Trophoblast cell (in vitro differentiated cells and primary cell): ENCODE results near the gene EIF5A.
A peak's percentile ranks its signal among the peaks of the same experiment; 100 is the strongest.

Source experiments
- DNase-seq, 2 donors: peaks; one replicate each; pipeline ENCODE4 v3.0.0-alpha.2; 2016
- H2AFZ ChIP-seq: 2 replicates; pipeline ENCODE4 v1.6.1; 2013; ENCODE audit warnings: low read length, moderate library complexity, mild to moderate bottlenecking; ENCODE audit not compliant: insufficient read depth, poor library complexity
- H2AK5ac ChIP-seq: 2 replicates; pipeline ENCODE4 v1.6.1; 2013; ENCODE audit warnings: mild to moderate bottlenecking, low read length
- H2BK120ac ChIP-seq: 2 replicates; pipeline ENCODE4 v1.6.1; 2013; ENCODE audit warnings: low read length, mild to moderate bottlenecking, moderate library complexity; ENCODE audit not compliant: insufficient read depth, poor library complexity
- H2BK12ac ChIP-seq: 2 replicates; pipeline ENCODE4 v1.6.1; 2013; ENCODE audit warnings: mild to moderate bottlenecking, low read length, moderate library complexity
- H2BK5ac ChIP-seq: 2 replicates; pipeline ENCODE4 v1.6.1; 2013; ENCODE audit warnings: low read length, low read depth, moderate library complexity, mild to moderate bottlenecking; ENCODE audit not compliant: poor library complexity
- H3K14ac ChIP-seq: 2 replicates; pipeline ENCODE4 v1.6.1; 2013; ENCODE audit warnings: mild to moderate bottlenecking, low read length
- H3K18ac ChIP-seq: 2 replicates; pipeline ENCODE4 v1.6.1; 2013; ENCODE audit warnings: mild to moderate bottlenecking, low read length
- H3K23ac ChIP-seq: 2 replicates; pipeline ENCODE4 v1.6.1; 2013; ENCODE audit warnings: low read length
- H3K27ac ChIP-seq: 2 replicates; pipeline ENCODE4 v1.5.1; 2013; ENCODE audit warnings: low read depth, mild to moderate bottlenecking, inconsistent platforms, low read length, moderate library complexity
- H3K27me3 ChIP-seq: 2 replicates; pipeline ENCODE4 v1.6.1; 2013; ENCODE audit warnings: inconsistent platforms, mild to moderate bottlenecking, low read length, moderate library complexity; ENCODE audit not compliant: insufficient read depth
- H3K36me3 ChIP-seq, 2 experiments: 1 replicate in 1 of 2; 2 replicates in 1 of 2; pipeline ENCODE4 v1.6.1; 2013; ENCODE audit warnings: low read length in 2 of 2, mild to moderate bottlenecking in 2 of 2, moderate library complexity in 1 of 2; ENCODE audit not compliant: insufficient read depth in 2 of 2, control insufficient read depth in 1 of 2
- H3K4ac ChIP-seq: 2 replicates; pipeline ENCODE4 v1.6.1; 2013; ENCODE audit warnings: low read depth, mild to moderate bottlenecking, low read length, moderate library complexity
- H3K4me1 ChIP-seq, 2 experiments: 1 replicate in 1 of 2; 2 replicates in 1 of 2; pipeline ENCODE4 v1.6.1; 2013; ENCODE audit warnings: low read length in 2 of 2, mild to moderate bottlenecking in 2 of 2, moderate library complexity in 1 of 2; ENCODE audit not compliant: insufficient read depth in 2 of 2, control insufficient read depth in 1 of 2
- H3K4me2 ChIP-seq: 2 replicates; pipeline ENCODE4 v1.6.1; 2013; ENCODE audit warnings: inconsistent platforms, mild to moderate bottlenecking, low read length, moderate library complexity
- H3K4me3 ChIP-seq: 2 replicates; pipeline ENCODE4 v1.5.1; 2013; ENCODE audit warnings: mild to moderate bottlenecking, low read depth, low read length, inconsistent platforms
- H3K79me1 ChIP-seq: one replicate; pipeline ENCODE4 v1.6.1; 2013; ENCODE audit warnings: low read length
- H3K79me2 ChIP-seq: 2 replicates; pipeline ENCODE4 v1.6.1; 2013; ENCODE audit warnings: low read length, mild to moderate bottlenecking; ENCODE audit not compliant: control insufficient read depth, insufficient read depth, poor library complexity
- H3K9ac ChIP-seq: 2 replicates; pipeline ENCODE4 v1.6.1; 2013; ENCODE audit warnings: mild to moderate bottlenecking, low read length
- H3K9me3 ChIP-seq: 2 replicates; pipeline ENCODE4 v1.6.1; 2013; ENCODE audit warnings: low read depth, mild to moderate bottlenecking, control low read depth, inconsistent platforms, low read length; ENCODE audit not compliant: insufficient read depth
- H4K12ac ChIP-seq: 2 replicates; pipeline ENCODE4 v1.6.1; 2013; ENCODE audit warnings: low read depth, mild to moderate bottlenecking, low read length, moderate library complexity
- H4K8ac ChIP-seq: 2 replicates; pipeline ENCODE4 v1.6.1; 2013; ENCODE audit warnings: low read depth, mild to moderate bottlenecking, low read length, moderate library complexity
- H4K91ac ChIP-seq: one replicate; pipeline ENCODE4 v1.6.1; 2013; ENCODE audit warnings: low read depth, mild to moderate bottlenecking, low read length, moderate library complexity
- WGBS: extraction: QIAGEN DNeasy Blood & Tissue Kit; methylation state at CpG from one replicate; pipeline ENCODE4 v1.1.7; 2013; ENCODE audit warnings: missing lambda C conversion rate; ENCODE audit not compliant: insufficient read length, insufficient coverage; ENCODE audit errors: extremely low coverage; 5-methylcytosine and 5-hydroxymethylcytosine counted together

The EIF5A gene

GRCh38 chr17:7351665-7352502 lies 44.5 kb downstream of the EIF5A start, which contains the start of gene KCTD11:
Gene KCTD11 (plus strand): TSS chr17:7352162.
- H3K79me1 ChIP-seq = peaks cover 22% of the 10 kb centered on the region
- peak within 1 kb of the TSS; percentile 89 for H2AFZ ChIP-seq
- H3K18ac ChIP-seq = peak within 1 kb of the TSS; percentile 100
- peak; percentile 93 to 95 for DNase-seq
- H3K36me3 ChIP-seq = no peaks in the 10 kb centered on the region
- peak within 1 kb of the TSS; percentile 84 for H3K4me3 ChIP-seq
- peak within 1 kb of the TSS; percentile 93 for H4K12ac ChIP-seq
- H2BK5ac ChIP-seq = peak within 1 kb of the TSS; percentile 99
- H3K4me2 ChIP-seq = peak within 1 kb of the TSS; percentile 76
- H3K79me2 ChIP-seq = peaks cover 13% of the 10 kb centered on the region
- no CpG with 5 or more reads among the region's 91 CpGs for WGBS
- H3K14ac ChIP-seq = peak within 1 kb of the TSS; percentile 100
- H2BK120ac ChIP-seq = peak within 1 kb of the TSS; percentile 99
- H3K9ac ChIP-seq = peak within 1 kb of the TSS; percentile 81
- peak within 1 kb of the TSS; percentile 100 for H4K91ac ChIP-seq
- peak within 1 kb of the TSS; percentile 100 for H3K27ac ChIP-seq
- H3K4ac ChIP-seq = peak within 1 kb of the TSS; percentile 99
- peak within 1 kb of the TSS; percentile 100 for H2AK5ac ChIP-seq
- peak within 1 kb of the TSS; percentile 99 for H4K8ac ChIP-seq
- H3K23ac ChIP-seq = no peak within 1 kb of the TSS
- peaks cover 20 to 24% of the 10 kb centered on the region in 2 experiments for H3K4me1 ChIP-seq
- no peaks in the 10 kb centered on the region for H3K9me3 ChIP-seq
- H3K27me3 ChIP-seq = no peaks in the 10 kb centered on the region
- H2BK12ac ChIP-seq = peak within 1 kb of the TSS; percentile 70

DNA sequence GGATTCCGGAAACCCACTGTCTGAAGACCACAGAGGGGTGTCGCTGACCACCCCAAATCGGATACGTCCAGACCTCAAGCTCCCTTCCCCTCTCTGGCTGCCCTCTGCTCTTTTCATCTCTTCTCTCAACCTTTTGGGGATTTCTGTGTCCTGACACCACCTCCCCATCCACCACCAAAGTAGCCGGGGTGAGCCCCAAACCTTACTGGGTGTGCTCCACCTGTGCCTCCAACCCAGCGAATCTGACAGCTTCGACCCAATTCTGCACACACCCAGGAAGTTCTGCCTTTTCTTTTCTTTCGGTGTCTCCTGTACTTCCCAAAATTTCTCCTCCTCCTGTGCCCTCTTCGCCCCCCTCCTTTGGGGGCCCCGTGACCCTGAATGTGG lies 45.1 kb downstream of the EIF5A start:
- Histone ChIP-seq H2AK5ac (peak overlapping the region; percentile 78), H3K9me3 (no peaks in the 10 kb centered on the region), H3K4ac (peak overlapping the region; percentile 88), H4K91ac (peak overlapping the region; percentile 95), H2BK120ac (peak overlapping the region; percentile 95), H3K36me3 (no peaks in the 10 kb centered on the region), H3K4me2 (peak overlapping the region; percentile 76), H2BK12ac (peak overlapping the region; percentile 62), H4K8ac (peak overlapping the region; percentile 94), H4K12ac (peak overlapping the region; percentile 86), H3K27ac (peak overlapping the region; percentile 100), H2BK5ac (peak overlapping the region; percentile 90), H3K4me1 (peaks cover 20 to 24% of the 10 kb centered on the region in 2 experiments), H3K14ac (peak overlapping the region; percentile 95), H3K79me2 (peaks cover 13% of the 10 kb centered on the region), H2AFZ (peak overlapping the region; percentile 89), H3K9ac (peak overlapping the region; percentile 54), H3K27me3 (no peaks in the 10 kb centered on the region), H3K23ac (no peak overlapping the region), H3K4me3 (peak overlapping the region; percentile 72), H3K18ac (peak overlapping the region; percentile 95), H3K79me1 (peaks cover 22% of the 10 kb centered on the region)
- no CpG with 5 or more reads among the region's 10 CpGs for WGBS
- DNase-seq = no peak

DNA sequence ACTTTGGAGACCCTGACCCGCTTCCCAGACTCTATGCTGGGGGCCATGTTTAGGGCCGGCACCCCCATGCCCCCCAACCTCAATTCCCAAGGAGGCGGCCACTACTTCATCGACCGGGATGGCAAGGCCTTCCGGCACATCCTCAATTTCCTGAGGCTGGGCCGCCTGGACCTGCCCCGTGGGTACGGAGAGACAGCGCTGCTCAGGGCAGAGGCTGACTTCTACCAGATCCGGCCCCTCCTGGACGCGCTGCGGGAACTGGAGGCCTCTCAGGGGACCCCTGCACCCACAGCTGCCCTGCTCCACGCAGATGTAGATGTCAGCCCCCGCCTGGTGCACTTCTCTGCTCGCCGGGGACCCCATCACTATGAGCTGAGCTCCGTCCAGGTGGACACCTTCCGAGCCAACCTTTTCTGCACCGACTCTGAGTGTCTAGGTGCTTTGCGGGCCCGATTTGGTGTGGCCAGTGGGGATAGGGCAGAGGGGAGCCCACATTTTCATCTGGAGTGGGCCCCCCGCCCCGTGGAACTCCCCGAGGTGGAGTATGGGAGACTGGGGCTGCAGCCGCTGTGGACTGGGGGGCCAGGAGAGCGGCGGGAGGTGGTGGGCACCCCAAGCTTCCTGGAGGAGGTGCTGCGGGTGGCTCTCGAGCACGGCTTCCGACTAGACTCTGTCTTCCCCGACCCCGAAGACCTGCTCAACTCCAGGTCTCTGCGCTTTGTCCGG lies 45.6 kb downstream of the EIF5A start:
- Histone ChIP-seq H2AK5ac (no peak overlapping the region), H3K23ac (no peak overlapping the region), H3K79me1 (peaks cover 22% of the 10 kb centered on the region), H3K27ac (no peak overlapping the region), H3K27me3 (no peaks in the 10 kb centered on the region), H3K4me3 (no peak overlapping the region), H3K4ac (peak overlapping the region; percentile 88), H2BK5ac (no peak overlapping the region), H2BK12ac (peak overlapping the region; percentile 62), H2AFZ (no peak overlapping the region), H3K4me2 (peak overlapping the region; percentile 76), H3K14ac (no peak overlapping the region), H3K79me2 (peaks cover 13% of the 10 kb centered on the region), H3K9ac (no peak overlapping the region), H3K9me3 (no peaks in the 10 kb centered on the region), H4K12ac (no peak overlapping the region), H3K18ac (peak overlapping the region; percentile 95), H4K91ac (peak overlapping the region; percentile 95), H4K8ac (peak overlapping the region; percentile 14), H3K36me3 (no peaks in the 10 kb centered on the region), H3K4me1 (peaks cover 20 to 24% of the 10 kb centered on the region in 2 experiments), H2BK120ac (peak overlapping the region; percentile 95)
- WGBS = no CpG with 5 or more reads among the region's 37 CpGs
- DNase-seq = no peak

- H3K27me3 ChIP-seq = no peaks in the 10 kb centered on the region
- no peak overlapping the region for H3K14ac ChIP-seq
- H2BK120ac ChIP-seq = no peak overlapping the region
- no peak overlapping the region for H3K4me2 ChIP-seq
- H3K4me1 ChIP-seq = peaks cover 20 to 24% of the 10 kb centered on the region in 2 experiments
- no peak overlapping the region for H2BK5ac ChIP-seq
- no peak overlapping the region for H3K23ac ChIP-seq
- no peak overlapping the region for H3K27ac ChIP-seq
- H3K79me2 ChIP-seq = peaks cover 13% of the 10 kb centered on the region
- H3K4ac ChIP-seq = no peak overlapping the region
- H2AFZ ChIP-seq = no peak overlapping the region
- no peak overlapping the region for H3K4me3 ChIP-seq
- no peak overlapping the region for H3K18ac ChIP-seq
- H4K91ac ChIP-seq = no peak overlapping the region
- H2BK12ac ChIP-seq = no peak overlapping the region
- H3K79me1 ChIP-seq = peaks cover 22% of the 10 kb centered on the region
- no peak overlapping the region for H3K9ac ChIP-seq
- no peaks in the 10 kb centered on the region for H3K9me3 ChIP-seq
- H2AK5ac ChIP-seq = peak overlapping the region; percentile 15
- no peaks in the 10 kb centered on the region for H3K36me3 ChIP-seq
- H4K12ac ChIP-seq = no peak overlapping the region
- peak; percentile 52 to 63 for DNase-seq
- no CpG with 5 or more reads among the region's 9 CpGs for WGBS
- H4K8ac ChIP-seq = no peak overlapping the region
Measured at GRCh38 chr17:7354262-7354843, 46.9 kb downstream of the EIF5A start.
